Neural cell (in vitro differentiated cells): ENCODE results near the gene LARP1. TPM values are rescaled to one million over a fixed set of nuclear protein-coding genes. Genes with fewer than 3 reads are reported as not detected.

Source experiments
- H2AFZ ChIP-seq: fragments of 200-600, 300-800 bp; sonication (generic), shearing (Covaris generic); 2 replicates; pipeline ENCODE4 v1.6.0; 2014; ENCODE audit warnings: low read depth, mild to moderate bottlenecking, antibody characterized with exemption, low read length, moderate library complexity
- H3F3A ChIP-seq: fragments of 200-600 bp; shearing (Covaris generic); 2 replicates; pipeline ENCODE4 v1.6.1; 2016; ENCODE audit warnings: mild to moderate bottlenecking, moderate library complexity, mixed read lengths, antibody characterized with exemption, low read length; ENCODE audit not compliant: insufficient read depth, poor library complexity, severe bottlenecking
- H3K27ac ChIP-seq: fragments of 200-600, 300-800 bp; sonication (generic), shearing (Covaris generic); 2 replicates; pipeline ENCODE4 v1.5.1; 2014; ENCODE audit warnings: mild to moderate bottlenecking, low read length, moderate library complexity
- H3K27me3 ChIP-seq: fragments of 300-800, 200-600 bp; sonication (generic), shearing (Covaris generic); 2 replicates; pipeline ENCODE4 v1.6.0; 2014; ENCODE audit warnings: mild to moderate bottlenecking, low read depth, low read length, moderate library complexity; ENCODE audit not compliant: insufficient read depth
- H3K36me3 ChIP-seq: fragments of 300-800, 200-600 bp; sonication (generic), shearing (Covaris generic); 2 replicates; pipeline ENCODE4 v1.5.1; 2014; ENCODE audit warnings: mild to moderate bottlenecking, antibody characterized with exemption, low read length, moderate library complexity; ENCODE audit not compliant: insufficient read depth
- H3K4me2 ChIP-seq: fragments of 300-800, 200-600 bp; sonication (generic), shearing (Covaris generic); 2 replicates; pipeline ENCODE4 v1.6.0; 2014; ENCODE audit warnings: mild to moderate bottlenecking, low read length
- H3K4me3 ChIP-seq: fragments of 300-800, 200-600 bp; sonication (generic), shearing (Covaris generic); 2 replicates; pipeline ENCODE4 v1.5.1; 2014; ENCODE audit warnings: mild to moderate bottlenecking, low read length, moderate library complexity
- H3K79me2 ChIP-seq: fragments of 200-600 bp; shearing (Covaris generic); replicated peaks from 2 replicates; pipeline ENCODE4 v1.6.0; 2014; ENCODE audit warnings: mild to moderate bottlenecking, low read length, moderate library complexity; ENCODE audit not compliant: insufficient read depth
- H3K9ac ChIP-seq: fragments of 300-800, 200-600 bp; sonication (generic), shearing (Covaris generic); 2 replicates; pipeline ENCODE4 v1.6.1; 2016; ENCODE audit warnings: mild to moderate bottlenecking, low read length, mixed read lengths
- H3K9me2 ChIP-seq: fragments of 200-600 bp; shearing (Covaris generic); 2 replicates; pipeline ENCODE4 v1.6.1; 2016; ENCODE audit warnings: mild to moderate bottlenecking, low read length, mixed read lengths; ENCODE audit not compliant: insufficient read depth
- H3K9me3 ChIP-seq: fragments of 200-600, 300-800 bp; sonication (generic), shearing (Covaris generic); 2 replicates; pipeline ENCODE4 v1.6.1; 2016; ENCODE audit warnings: mild to moderate bottlenecking, mixed run types, low read length, moderate library complexity, mixed read lengths
- H4K20me1 ChIP-seq: fragments of 200-600 bp; shearing (Covaris generic); 2 replicates; pipeline ENCODE4 v1.6.1; 2016; ENCODE audit warnings: mild to moderate bottlenecking, mixed run types; ENCODE audit not compliant: insufficient read depth
- EP300 ChIP-seq: fragments of 450-650 bp; conservative IDR thresholded peaks from 2 replicates; pipeline ENCODE4 v1.6.1; 2014; ENCODE audit warnings: antibody characterized with exemption, mild to moderate bottlenecking, moderate library complexity; ENCODE audit not compliant: poor library complexity, severe bottlenecking
- RAD21 ChIP-seq: fragments of 450-650 bp; conservative IDR thresholded peaks from 2 replicates; pipeline ENCODE4 v1.6.1; 2014; ENCODE audit warnings: antibody characterized with exemption, mild to moderate bottlenecking, moderate library complexity
- SMC3 ChIP-seq: fragments of 450-650 bp; conservative IDR thresholded peaks from 2 replicates; pipeline ENCODE4 v1.6.1; 2014; ENCODE audit warnings: antibody characterized with exemption, mild to moderate bottlenecking, moderate library complexity; ENCODE audit not compliant: poor library complexity
- TAF1 ChIP-seq: IDR thresholded peaks from 2 replicates; pipeline ENCODE4 v1.6.1; 2012; ENCODE audit warnings: low read depth
- polyA plus RNA-seq: library from polyadenylated mRNA; depleted of rRNA; stranded (reverse); fragments of >200 nt; gene quantifications from 2 replicates; pipeline ENCODE4 v1.2.3, GENCODE V29; 2014
- TF ChIP-seq, protein P1 (sequence below): IDR thresholded peaks from 2 replicates; pipeline ENCODE4 v1.6.1; 2012; ENCODE audit warnings: borderline replicate concordance
- TF ChIP-seq, protein P2 (sequence below): fragments of 450-650 bp; IDR thresholded peaks from 2 replicates; pipeline ENCODE4 v1.5.1; 2014; ENCODE audit warnings: antibody characterized with exemption, mild to moderate bottlenecking, moderate library complexity; ENCODE audit not compliant: poor library complexity, severe bottlenecking

The LARP1 gene
- polyA plus RNA-seq, 1 donor from 2014 or later = 36.1 TPM

DNA sequence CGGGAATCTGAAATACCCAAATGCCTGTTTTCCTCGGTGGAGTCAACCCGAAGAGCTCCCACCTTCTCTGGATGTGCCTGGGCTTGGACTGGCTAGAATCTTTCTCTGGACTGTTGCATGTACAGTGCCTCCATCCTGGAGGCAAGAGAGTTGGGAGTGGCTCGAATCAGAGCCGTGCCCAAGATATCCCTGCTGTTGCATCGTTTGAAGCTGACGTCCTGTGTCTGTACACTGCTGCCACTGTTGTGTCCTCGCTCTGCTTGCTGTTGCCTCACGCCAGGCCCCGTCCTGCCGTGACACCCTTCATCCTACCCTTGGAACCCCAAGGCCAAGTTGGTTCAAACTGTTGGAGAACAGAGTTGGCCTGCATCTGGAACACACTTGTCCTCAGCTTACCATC lies 59.8 kb downstream of the LARP1 start:
- Histone ChIP-seq H3K4me2 (no peak overlapping the region), H3K27me3 (no peaks in the 10 kb centered on the region), H3K9me3 (no peaks in the 10 kb centered on the region), H3K4me3 (no peak overlapping the region), H3F3A (no peaks in the 10 kb centered on the region), H3K79me2 (no peaks in the 10 kb centered on the region), H4K20me1 (no peaks in the 10 kb centered on the region), H3K27ac (no peak overlapping the region), H3K9ac (no peak overlapping the region), H2AFZ (no peak overlapping the region), H3K9me2 (no peaks in the 10 kb centered on the region), H3K36me3 (peaks cover 6% of the 10 kb centered on the region)
- TF ChIP-seq TAF1 = no peak
- TF ChIP-seq, protein P1, sequence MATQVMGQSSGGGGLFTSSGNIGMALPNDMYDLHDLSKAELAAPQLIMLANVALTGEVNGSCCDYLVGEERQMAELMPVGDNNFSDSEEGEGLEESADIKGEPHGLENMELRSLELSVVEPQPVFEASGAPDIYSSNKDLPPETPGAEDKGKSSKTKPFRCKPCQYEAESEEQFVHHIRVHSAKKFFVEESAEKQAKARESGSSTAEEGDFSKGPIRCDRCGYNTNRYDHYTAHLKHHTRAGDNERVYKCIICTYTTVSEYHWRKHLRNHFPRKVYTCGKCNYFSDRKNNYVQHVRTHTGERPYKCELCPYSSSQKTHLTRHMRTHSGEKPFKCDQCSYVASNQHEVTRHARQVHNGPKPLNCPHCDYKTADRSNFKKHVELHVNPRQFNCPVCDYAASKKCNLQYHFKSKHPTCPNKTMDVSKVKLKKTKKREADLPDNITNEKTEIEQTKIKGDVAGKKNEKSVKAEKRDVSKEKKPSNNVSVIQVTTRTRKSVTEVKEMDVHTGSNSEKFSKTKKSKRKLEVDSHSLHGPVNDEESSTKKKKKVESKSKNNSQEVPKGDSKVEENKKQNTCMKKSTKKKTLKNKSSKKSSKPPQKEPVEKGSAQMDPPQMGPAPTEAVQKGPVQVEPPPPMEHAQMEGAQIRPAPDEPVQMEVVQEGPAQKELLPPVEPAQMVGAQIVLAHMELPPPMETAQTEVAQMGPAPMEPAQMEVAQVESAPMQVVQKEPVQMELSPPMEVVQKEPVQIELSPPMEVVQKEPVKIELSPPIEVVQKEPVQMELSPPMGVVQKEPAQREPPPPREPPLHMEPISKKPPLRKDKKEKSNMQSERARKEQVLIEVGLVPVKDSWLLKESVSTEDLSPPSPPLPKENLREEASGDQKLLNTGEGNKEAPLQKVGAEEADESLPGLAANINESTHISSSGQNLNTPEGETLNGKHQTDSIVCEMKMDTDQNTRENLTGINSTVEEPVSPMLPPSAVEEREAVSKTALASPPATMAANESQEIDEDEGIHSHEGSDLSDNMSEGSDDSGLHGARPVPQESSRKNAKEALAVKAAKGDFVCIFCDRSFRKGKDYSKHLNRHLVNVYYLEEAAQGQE = no peak
- no peak for TF ChIP-seq RAD21
- TF ChIP-seq, protein P2, sequence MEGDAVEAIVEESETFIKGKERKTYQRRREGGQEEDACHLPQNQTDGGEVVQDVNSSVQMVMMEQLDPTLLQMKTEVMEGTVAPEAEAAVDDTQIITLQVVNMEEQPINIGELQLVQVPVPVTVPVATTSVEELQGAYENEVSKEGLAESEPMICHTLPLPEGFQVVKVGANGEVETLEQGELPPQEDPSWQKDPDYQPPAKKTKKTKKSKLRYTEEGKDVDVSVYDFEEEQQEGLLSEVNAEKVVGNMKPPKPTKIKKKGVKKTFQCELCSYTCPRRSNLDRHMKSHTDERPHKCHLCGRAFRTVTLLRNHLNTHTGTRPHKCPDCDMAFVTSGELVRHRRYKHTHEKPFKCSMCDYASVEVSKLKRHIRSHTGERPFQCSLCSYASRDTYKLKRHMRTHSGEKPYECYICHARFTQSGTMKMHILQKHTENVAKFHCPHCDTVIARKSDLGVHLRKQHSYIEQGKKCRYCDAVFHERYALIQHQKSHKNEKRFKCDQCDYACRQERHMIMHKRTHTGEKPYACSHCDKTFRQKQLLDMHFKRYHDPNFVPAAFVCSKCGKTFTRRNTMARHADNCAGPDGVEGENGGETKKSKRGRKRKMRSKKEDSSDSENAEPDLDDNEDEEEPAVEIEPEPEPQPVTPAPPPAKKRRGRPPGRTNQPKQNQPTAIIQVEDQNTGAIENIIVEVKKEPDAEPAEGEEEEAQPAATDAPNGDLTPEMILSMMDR = no peak
- no peak for TF ChIP-seq EP300
- TF ChIP-seq SMC3 = no peak

DNA sequence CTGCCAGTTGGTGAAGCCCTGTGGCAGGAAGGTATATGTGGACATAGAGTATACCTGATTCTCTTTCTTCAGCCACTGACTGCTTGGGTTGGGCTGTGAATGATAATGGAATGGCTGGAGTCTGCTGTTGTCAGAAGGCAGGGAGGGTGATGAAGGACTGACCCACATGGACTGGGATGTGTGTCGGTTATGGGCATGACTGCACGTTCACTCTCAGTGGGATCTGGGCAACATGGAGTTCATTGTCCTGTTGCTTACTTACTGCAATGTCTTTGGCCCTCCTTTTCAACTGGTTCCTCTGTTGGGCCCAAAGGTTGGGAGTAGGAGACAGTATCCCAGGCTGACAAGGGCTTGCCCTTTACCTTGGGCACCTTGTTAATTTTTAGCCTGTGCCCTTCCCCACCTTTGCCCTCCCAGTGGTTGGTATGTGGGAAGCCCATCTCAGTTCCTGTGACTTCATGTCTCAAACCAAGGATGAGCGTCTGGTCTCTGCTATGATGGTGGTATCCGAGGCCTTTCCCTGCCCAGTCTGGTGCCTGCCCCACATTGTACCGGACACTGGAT lies 60.6 kb downstream of the LARP1 start:
- H3K36me3 ChIP-seq = peaks cover 6% of the 10 kb centered on the region

More for the DNA sequence above, 60.6 kb downstream of the LARP1 start:
- no peaks in the 10 kb centered on the region for H3K27me3 ChIP-seq
- H3K9ac ChIP-seq = no peak overlapping the region
- H3K4me2 ChIP-seq = no peak overlapping the region
- H4K20me1 ChIP-seq = no peaks in the 10 kb centered on the region
- H3K79me2 ChIP-seq = no peaks in the 10 kb centered on the region
- no peak overlapping the region for H3K27ac ChIP-seq
- H2AFZ ChIP-seq = no peak overlapping the region
- H3K9me3 ChIP-seq = no peaks in the 10 kb centered on the region
- H3F3A ChIP-seq = no peaks in the 10 kb centered on the region
- no peak overlapping the region for H3K4me3 ChIP-seq
- no peaks in the 10 kb centered on the region for H3K9me2 ChIP-seq
- TF ChIP-seq TAF1 (no peak), EP300 (no peak)
- TF ChIP-seq, protein P2 = no peak
